Measurements from ENCODE around the gene ILRUN. TPM values are rescaled to one million over a fixed set of nuclear protein-coding genes. Genes with fewer than 3 reads are reported as not detected.
"Not testable (repeated sequence)": the region's sequence is repeated elsewhere in the genome, so short reads cannot be mapped to it uniquely, and the experiment has no call there.

The ILRUN gene
- total RNA-seq, 1 donor from 2014 or later = 48.4 TPM

- Histone ChIP-seq H3K27me3 (no peaks in the 10 kb centered on the region), H3K4me1 (no peaks in the 10 kb centered on the region), H3K4me3 (no peak overlapping the region), H3K27ac (no peak overlapping the region), H3K9me3 (no peaks in the 10 kb centered on the region), H3K36me3 (no peaks in the 10 kb centered on the region)
- DNase-seq (ENCODE audit: extremely low spot score in 2 of 2) = no peak
- TF ChIP-seq, protein P1, sequence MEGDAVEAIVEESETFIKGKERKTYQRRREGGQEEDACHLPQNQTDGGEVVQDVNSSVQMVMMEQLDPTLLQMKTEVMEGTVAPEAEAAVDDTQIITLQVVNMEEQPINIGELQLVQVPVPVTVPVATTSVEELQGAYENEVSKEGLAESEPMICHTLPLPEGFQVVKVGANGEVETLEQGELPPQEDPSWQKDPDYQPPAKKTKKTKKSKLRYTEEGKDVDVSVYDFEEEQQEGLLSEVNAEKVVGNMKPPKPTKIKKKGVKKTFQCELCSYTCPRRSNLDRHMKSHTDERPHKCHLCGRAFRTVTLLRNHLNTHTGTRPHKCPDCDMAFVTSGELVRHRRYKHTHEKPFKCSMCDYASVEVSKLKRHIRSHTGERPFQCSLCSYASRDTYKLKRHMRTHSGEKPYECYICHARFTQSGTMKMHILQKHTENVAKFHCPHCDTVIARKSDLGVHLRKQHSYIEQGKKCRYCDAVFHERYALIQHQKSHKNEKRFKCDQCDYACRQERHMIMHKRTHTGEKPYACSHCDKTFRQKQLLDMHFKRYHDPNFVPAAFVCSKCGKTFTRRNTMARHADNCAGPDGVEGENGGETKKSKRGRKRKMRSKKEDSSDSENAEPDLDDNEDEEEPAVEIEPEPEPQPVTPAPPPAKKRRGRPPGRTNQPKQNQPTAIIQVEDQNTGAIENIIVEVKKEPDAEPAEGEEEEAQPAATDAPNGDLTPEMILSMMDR (IDR thresholded peaks at IDR 0.05) = no peak
- TF ChIP-seq POLR2A (IDR thresholded peaks at IDR 0.05) (no peak), POLR2AphosphoS5 (IDR thresholded peaks at IDR 0.05; ENCODE audit: insufficient read depth in 1 of 2, low read depth in 1 of 2) (no peak)
- intact Hi-C loops (cut with DNase I) = no loop called here
These were observed 25.9 kb upstream of the ILRUN start for GRCh38 chr6:34722451-34722850.

- H3K9me3 ChIP-seq; H3K27me3 ChIP-seq; intact Hi-C loops (cut with DNase I); H3K27ac ChIP-seq; H3K4me3 ChIP-seq; H3K4me1 ChIP-seq; H3K36me3 ChIP-seq; DNase-seq (ENCODE audit: extremely low spot score in 2 of 2): not testable (repeated sequence)
These were observed 23.6 kb upstream of the ILRUN start for GRCh38 chr6:34720160-34720559.

GRCh38 chr6:34719646-34720045 lies 23.1 kb upstream of the ILRUN start:
- intact Hi-C loops (cut with DNase I); H3K36me3 ChIP-seq; H3K4me3 ChIP-seq; H3K27me3 ChIP-seq; H3K4me1 ChIP-seq; H3K9me3 ChIP-seq; H3K27ac ChIP-seq; DNase-seq (ENCODE audit: extremely low spot score in 2 of 2): not testable (repeated sequence)

GRCh38 chr6:34718976-34719375 lies 22.4 kb upstream of the ILRUN start:
- Histone ChIP-seq H3K36me3 (no peaks in the 10 kb centered on the region), H3K27me3 (no peaks in the 10 kb centered on the region), H3K27ac (no peak overlapping the region), H3K4me3 (no peak overlapping the region), H3K9me3 (no peaks in the 10 kb centered on the region), H3K4me1 (no peaks in the 10 kb centered on the region)
- TF ChIP-seq, protein P1 (IDR thresholded peaks at IDR 0.05) = no peak
- TF ChIP-seq POLR2AphosphoS5 (IDR thresholded peaks at IDR 0.05; ENCODE audit: insufficient read depth in 1 of 2, low read depth in 1 of 2) = no peak
- TF ChIP-seq POLR2A (IDR thresholded peaks at IDR 0.05) = no peak
- no peak for DNase-seq (ENCODE audit: extremely low spot score in 2 of 2)
- intact Hi-C loops (cut with DNase I) = no loop called here

DNA sequence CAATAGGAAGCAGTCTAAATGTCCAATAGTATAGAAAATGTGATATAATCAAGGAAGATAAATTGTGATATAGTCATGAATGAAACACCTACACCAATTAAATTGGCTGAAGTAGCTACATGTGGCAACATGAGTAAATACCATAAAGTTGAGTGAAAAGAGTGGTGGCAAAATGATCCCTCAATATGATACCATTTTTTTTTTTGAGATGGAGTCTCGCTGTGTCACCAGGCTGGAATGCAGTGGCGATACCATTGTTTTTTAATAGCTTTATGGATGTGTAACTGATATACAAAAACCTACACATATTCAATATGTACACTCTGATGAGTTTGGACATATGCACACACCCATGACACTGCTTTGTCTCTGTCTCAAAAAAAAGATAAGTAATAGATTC lies 20.9 kb upstream of the ILRUN start:
- no peaks in the 10 kb centered on the region for H3K4me1 ChIP-seq
- no peaks in the 10 kb centered on the region for H3K27me3 ChIP-seq
- intact Hi-C loops (cut with DNase I) = no loop called here
- no peak for DNase-seq (ENCODE audit: extremely low spot score in 2 of 2)
- H3K27ac ChIP-seq = no peak overlapping the region
- TF ChIP-seq POLR2AphosphoS5 (IDR thresholded peaks at IDR 0.05; ENCODE audit: insufficient read depth in 1 of 2, low read depth in 1 of 2) = no peak
- no peak for TF ChIP-seq POLR2A (IDR thresholded peaks at IDR 0.05)
- TF ChIP-seq, protein P1 (IDR thresholded peaks at IDR 0.05) = no peak
- H3K4me3 ChIP-seq = no peak overlapping the region
- H3K9me3 ChIP-seq = no peaks in the 10 kb centered on the region
- no peaks in the 10 kb centered on the region for H3K36me3 ChIP-seq

GRCh38 chr6:34714663-34715062 lies 18.1 kb upstream of the ILRUN start:
- intact Hi-C loops (cut with DNase I) = no loop called here
- no peaks in the 10 kb centered on the region for H3K36me3 ChIP-seq

GRCh38 chr6:34712881-34713280 lies 16.3 kb upstream of the ILRUN start:
- H3K27me3 ChIP-seq; DNase-seq (ENCODE audit: extremely low spot score in 2 of 2); H3K36me3 ChIP-seq; H3K4me3 ChIP-seq; H3K27ac ChIP-seq; intact Hi-C loops (cut with DNase I); H3K9me3 ChIP-seq: not testable (repeated sequence)
- peaks cover 17% of the 10 kb centered on the region for H3K4me1 ChIP-seq

More at GRCh38 chr6:34714663-34715062, 18.1 kb upstream of the ILRUN start:
- Histone ChIP-seq H3K4me3 (no peak overlapping the region), H3K9me3 (no peaks in the 10 kb centered on the region), H3K27me3 (no peaks in the 10 kb centered on the region), H3K27ac (no peak overlapping the region), H3K4me1 (peaks cover 5% of the 10 kb centered on the region)
- TF ChIP-seq POLR2A (IDR thresholded peaks at IDR 0.05) (no peak), POLR2AphosphoS5 (IDR thresholded peaks at IDR 0.05; ENCODE audit: insufficient read depth in 1 of 2, low read depth in 1 of 2) (no peak)
- TF ChIP-seq, protein P1 (IDR thresholded peaks at IDR 0.05) = no peak
- DNase-seq (ENCODE audit: extremely low spot score in 2 of 2) = no peak
